Left ventricle myocardium inferior (tissue), 1 donor: Measurements from ENCODE around the gene MPP4. TPM values are rescaled to one million over a fixed set of nuclear protein-coding genes. Genes with fewer than 3 reads are reported as not detected.

Experiments used
- DNase-seq: peaks from one replicate; pipeline ENCODE4 v3.0.0-alpha.2; 2020
- H3K27ac ChIP-seq: fragments of 200-600 bp; replicated peaks from 2 replicates; pipeline ENCODE4 v1.8.0; 2021
- H3K27me3 ChIP-seq: fragments of 200-600 bp; 2 replicates; pipeline ENCODE4 v1.8.0; 2021; ENCODE audit warnings: low read depth
- H3K36me3 ChIP-seq: fragments of 200-600 bp; 2 replicates; pipeline ENCODE4 v1.8.0; 2021
- H3K4me1 ChIP-seq: fragments of 200-600 bp; 2 replicates; pipeline ENCODE4 v1.8.0; 2021
- H3K4me3 ChIP-seq: fragments of 200-600 bp; 2 replicates; pipeline ENCODE4 v1.8.0; 2021; ENCODE audit warnings: mild to moderate bottlenecking, moderate library complexity
- H3K9me3 ChIP-seq: fragments of 200-600 bp; replicated peaks from 2 replicates; pipeline ENCODE4 v1.8.0; 2021
- CTCF ChIP-seq: fragments of 200-600 bp; IDR thresholded peaks from 2 replicates; pipeline ENCODE4 v1.8.0; 2021; ENCODE audit warnings: antibody characterized with exemption, mild to moderate bottlenecking, borderline replicate concordance
- intact Hi-C: fragments of 100-400 bp; cut with micrococcal nuclease; formaldehyde crosslinking; loops from one replicate; pipeline ENCODE4 v1.11.0; 2022
- total RNA-seq: library from RNA; stranded (reverse); fragmentation: NEBNext Ultra II Directional; extraction: Animal tissue kit (Norgen Biotek cat#: 25700); gene quantifications from one replicate; pipeline ENCODE4 v1.2.1, GENCODE V29; 2021
- donor health status: DM: no; HTN: yes; CAD: no; lungs with severe emphysema.

Gene MPP4
- total RNA-seq, 1 donor from 2014 or later = not detected

DNA sequence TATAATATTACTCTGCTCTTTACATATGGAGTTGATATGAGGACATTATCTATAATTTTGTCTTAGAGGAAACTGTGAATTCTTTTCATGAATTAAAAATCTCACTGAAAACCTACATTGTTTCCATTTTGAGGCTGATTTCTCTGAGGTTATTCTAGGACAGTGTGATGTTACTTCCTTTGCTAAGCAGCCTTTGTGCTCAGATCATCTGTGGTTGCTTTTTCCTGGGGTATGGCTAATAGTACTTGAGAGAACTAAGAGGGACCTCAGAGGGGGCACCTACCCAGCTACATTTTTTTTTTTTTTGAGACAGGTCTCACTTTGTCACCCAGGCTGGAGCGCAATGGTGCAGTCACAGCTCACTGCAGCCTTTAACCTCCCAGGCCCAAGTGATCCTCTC is 8.7 kb upstream of the MPP4 start:
- intact Hi-C loops = no loop called here
- no peaks in the 10 kb centered on the region for H3K27me3 ChIP-seq

DNA sequence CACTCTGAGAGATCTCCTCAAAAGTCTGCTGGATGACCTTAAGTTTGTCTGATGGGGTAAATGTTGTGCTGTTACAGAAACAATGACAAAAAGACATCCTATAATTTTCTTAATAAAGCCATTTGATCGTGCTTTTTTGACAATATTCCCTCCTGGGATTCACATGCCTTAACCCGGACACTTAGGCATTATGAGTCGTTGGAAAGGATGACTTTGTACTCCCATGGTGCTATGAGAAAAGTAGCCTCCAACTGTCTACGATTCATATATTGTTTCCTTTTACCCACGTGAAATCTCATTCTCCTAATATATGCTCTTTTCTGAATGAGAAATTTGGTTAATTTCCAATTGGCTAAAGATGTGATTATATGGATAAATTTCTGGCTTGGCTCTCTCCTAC is 6.1 kb upstream of the MPP4 start:
- H3K36me3 ChIP-seq = peaks cover 95% of the 10 kb centered on the region

More for the DNA sequence above, 8.7 kb upstream of the MPP4 start:
- no peak overlapping the region for H3K27ac ChIP-seq
- peaks cover 91% of the 10 kb centered on the region for H3K36me3 ChIP-seq
- DNase-seq = no peak
- H3K4me1 ChIP-seq = no peaks in the 10 kb centered on the region
- no peaks in the 10 kb centered on the region for H3K9me3 ChIP-seq
- no peak overlapping the region for H3K4me3 ChIP-seq
- no peak for TF ChIP-seq CTCF

DNA sequence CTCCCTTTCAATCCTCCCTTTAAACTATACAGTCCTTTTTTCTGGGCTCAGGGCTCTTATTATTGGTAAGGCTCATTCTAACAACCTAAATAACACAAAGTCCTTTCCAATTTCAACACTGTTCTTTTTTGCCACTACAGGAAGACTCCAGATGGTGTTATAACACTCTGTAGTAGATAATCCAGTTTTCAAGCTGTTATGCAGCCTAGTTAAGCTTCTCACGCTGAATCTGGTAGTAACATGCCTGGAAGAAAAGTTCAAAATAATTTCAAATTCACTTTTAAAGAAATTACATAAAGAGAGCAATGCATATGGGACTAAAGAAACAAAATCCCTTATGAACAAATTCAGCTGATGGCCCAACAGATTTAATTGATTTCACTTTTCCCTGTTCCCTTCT is 3.2 kb upstream of the MPP4 start:
- Histone ChIP-seq H3K4me3 (no peak overlapping the region), H3K27ac (no peak overlapping the region), H3K9me3 (no peaks in the 10 kb centered on the region), H3K27me3 (no peaks in the 10 kb centered on the region), H3K36me3 (peaks cover 66% of the 10 kb centered on the region), H3K4me1 (peaks cover 30% of the 10 kb centered on the region)
- no peak for TF ChIP-seq CTCF
- DNase-seq = no peak
- intact Hi-C loops = no loop called here

More for the DNA sequence above, 6.1 kb upstream of the MPP4 start:
- no peak for TF ChIP-seq CTCF
- no peaks in the 10 kb centered on the region for H3K9me3 ChIP-seq
- peaks cover 3% of the 10 kb centered on the region for H3K4me1 ChIP-seq
- no peaks in the 10 kb centered on the region for H3K27me3 ChIP-seq
- no peak for DNase-seq
- no peak overlapping the region for H3K27ac ChIP-seq
- no peak overlapping the region for H3K4me3 ChIP-seq
- intact Hi-C loops = no loop called here

- no peak for DNase-seq
- Histone ChIP-seq H3K4me3 (no peak overlapping the region), H3K36me3 (peaks cover 45% of the 10 kb centered on the region), H3K27me3 (no peaks in the 10 kb centered on the region), H3K4me1 (peaks cover 39% of the 10 kb centered on the region), H3K9me3 (no peaks in the 10 kb centered on the region), H3K27ac (peak overlapping the region; percentile 45)
- TF ChIP-seq CTCF = no peak
- intact Hi-C loops = no loop called here
Measured at GRCh38 chr2:201699416-201699815, 972 bp upstream of the MPP4 start.

- no peak for DNase-seq
- intact Hi-C loops = no loop called here
- H3K4me3 ChIP-seq = no peak overlapping the region
- H3K27ac ChIP-seq = peak overlapping the region; percentile 2
- H3K36me3 ChIP-seq = peaks cover 30% of the 10 kb centered on the region
- no peaks in the 10 kb centered on the region for H3K27me3 ChIP-seq
- no peak for TF ChIP-seq CTCF
- no peaks in the 10 kb centered on the region for H3K9me3 ChIP-seq
- H3K4me1 ChIP-seq = peaks cover 39% of the 10 kb centered on the region
Measured at GRCh38 chr2:201697899-201698298, 545 bp downstream of the MPP4 start.
